Endodermal cell (in vitro differentiated cells): ENCODE results near the gene TMEM63A. TPM values are rescaled to one million over a fixed set of nuclear protein-coding genes. Genes with fewer than 3 reads are reported as not detected.
"Not testable (repeated sequence)": the region's sequence is repeated elsewhere in the genome, so short reads cannot be mapped to it uniquely, and the experiment has no call there.

Experiments
- DNase-seq: peaks from one replicate; pipeline ENCODE4 v3.0.0-alpha.2; 2017
- H3K27ac ChIP-seq: 2 replicates; pipeline ENCODE4 v1.5.1; 2013; ENCODE audit warnings: mild to moderate bottlenecking, low read depth, low read length, moderate library complexity
- H3K27me3 ChIP-seq: 2 replicates; pipeline ENCODE4 v1.6.1; 2013; ENCODE audit warnings: mild to moderate bottlenecking, low read length, moderate library complexity; ENCODE audit not compliant: insufficient read depth, control insufficient read depth, poor library complexity, severe bottlenecking
- H3K36me3 ChIP-seq: 2 replicates; pipeline ENCODE4 v1.7.0; 2013; ENCODE audit warnings: mild to moderate bottlenecking, low read length, moderate library complexity; ENCODE audit not compliant: control insufficient read depth, insufficient read depth
- H3K4me1 ChIP-seq: one replicate; pipeline ENCODE4 v1.7.0; 2013; ENCODE audit warnings: low read length; ENCODE audit not compliant: control insufficient read depth, insufficient read depth
- H3K4me3 ChIP-seq: 2 replicates; pipeline ENCODE4 v1.5.1; 2013; ENCODE audit warnings: mild to moderate bottlenecking, low read length, moderate library complexity
- H3K9ac ChIP-seq: 2 replicates; pipeline ENCODE4 v1.6.1; 2013; ENCODE audit warnings: mild to moderate bottlenecking, low read length, moderate library complexity; ENCODE audit not compliant: poor library complexity, severe bottlenecking; ENCODE audit errors: extremely low read depth
- H3K9me3 ChIP-seq: 2 replicates; pipeline ENCODE4 v1.6.1; 2013; ENCODE audit warnings: mild to moderate bottlenecking, low read length, moderate library complexity; ENCODE audit not compliant: control insufficient read depth
- H3K27ac Mint-ChIP-seq: 2 replicates; pipeline ENCODE4 v1.8.0; 2020; ENCODE audit warnings: mixed read lengths
- H3K27me3 Mint-ChIP-seq: 2 replicates; pipeline ENCODE4 v1.8.0; 2021; ENCODE audit warnings: mild to moderate bottlenecking, mixed read lengths; ENCODE audit not compliant: insufficient read depth
- H3K36me3 Mint-ChIP-seq: 2 replicates; pipeline ENCODE4 v1.8.0; 2020; ENCODE audit warnings: low read depth, mixed read lengths
- H3K4me1 Mint-ChIP-seq: 2 replicates; pipeline ENCODE4 v1.8.0; 2020; ENCODE audit warnings: mixed read lengths
- H3K4me3 Mint-ChIP-seq: 2 replicates; pipeline ENCODE4 v1.8.0; 2020; ENCODE audit warnings: mild to moderate bottlenecking, moderate library complexity, mixed read lengths
- H3K9me3 Mint-ChIP-seq: 2 replicates; pipeline ENCODE4 v1.8.0; 2020; ENCODE audit warnings: mild to moderate bottlenecking, mixed read lengths
- CTCF ChIP-seq: fragments of 200-600 bp; sonication (generic); conservative IDR thresholded peaks from 2 replicates; pipeline ENCODE4 v1.5.0; 2021; ENCODE audit warnings: antibody characterized with exemption, mild to moderate bottlenecking
- WGBS, 2 experiments: methylation state at CpG; one replicate each; pipeline versions ENCODE4 v1.1.5 to v1.1.7; 2013; ENCODE audit warnings: missing lambda C conversion rate in 2 of 2, mixed read lengths in 1 of 2; ENCODE audit not compliant: insufficient coverage in 1 of 2, insufficient read length in 1 of 2; 5-methylcytosine and 5-hydroxymethylcytosine counted together
- long read RNA-seq, 4 experiments: library from polyadenylated mRNA in 2 of 4; library from RNA in 1 of 4; library from capped mRNA in 1 of 4; stranded (forward) in 3 of 4; unstranded in 1 of 4; transcript quantifications; one replicate each; pipeline ENCODE4 v2.0.0, GENCODE V29; 2020 to 2021; ENCODE audit warnings: inconsistent platforms in 1 of 4
- polyA plus RNA-seq, 2 experiments: library from polyadenylated mRNA; stranded (reverse); fragments of 50-300 nt; gene quantifications; one replicate each; pipeline ENCODE4 v1.2.3, GENCODE V29; 2013
- total RNA-seq, 2 donors: library from RNA; stranded (reverse); fragmentation: NEBNext Ultra II Directional in 1 of 2; extraction: Animal tissue kit (Norgen Biotek cat#: 25700) in 1 of 2; gene quantifications; 2 replicates in 1 of 2; 3 replicates in 1 of 2; pipeline ENCODE4 v1.2.1, GENCODE V29; 2021

The TMEM63A gene
- total RNA-seq = 100 to 1,000 TPM; 194 to 232 TPM
- 34.7 TPM for polyA plus RNA-seq (2013, experiment 1 of 2)
- polyA plus RNA-seq (2013, experiment 2 of 2) = 38.8 TPM
- long read RNA-seq, experiment 1, full-length matches to known transcripts = 3 of 23 reads
- long read RNA-seq, experiment 1, partial matches to known transcripts = 7 of 23 reads
- long read RNA-seq, experiment 1, other reads (novel, unspliced or antisense) = 13 of 23 reads
- long read RNA-seq, experiment 2, full-length matches to known transcripts = 79 of 255 reads
- long read RNA-seq, experiment 2, partial matches to known transcripts = 73 of 255 reads
- long read RNA-seq, experiment 2, other reads (novel, unspliced or antisense) = 103 of 255 reads
- long read RNA-seq, experiment 3, full-length matches to known transcripts = 144 of 365 reads
- long read RNA-seq, experiment 3, partial matches to known transcripts = 119 of 365 reads
- long read RNA-seq, experiment 3, other reads (novel, unspliced or antisense) = 102 of 365 reads
- long read RNA-seq, experiment 4, partial matches to known transcripts = 1 of 5 reads
- long read RNA-seq, experiment 4, other reads (novel, unspliced or antisense) = 4 of 5 reads

GRCh38 chr1:225881959-225882693 lies at the start of gene TMEM63A:
TMEM63A (minus strand) TSS chr1:225882380; CDS start chr1:225877580, 4,800 bp downstream.
- Mint-ChIP-seq H3K4me1 (peaks cover 54% of the 10 kb centered on the region), H3K9me3 (no peaks in the 10 kb centered on the region), H3K4me3 (peak within 1 kb of the TSS; percentile 87), H3K27me3 (no peaks in the 10 kb centered on the region), H3K27ac (peak within 1 kb of the TSS; percentile 98), H3K36me3 (peaks cover 17% of the 10 kb centered on the region)
- peak; percentile 51 for TF ChIP-seq CTCF
- H3K9ac ChIP-seq = peak within 1 kb of the TSS; percentile 94
- H3K36me3 ChIP-seq = peaks cover 37% of the 10 kb centered on the region
- no peaks in the 10 kb centered on the region for H3K27me3 ChIP-seq
- peak within 1 kb of the TSS; percentile 90 for H3K4me3 ChIP-seq
- H3K9me3 ChIP-seq = no peaks in the 10 kb centered on the region
- no peak within 1 kb of the TSS for H3K27ac ChIP-seq
- H3K4me1 ChIP-seq = peaks cover 26% of the 10 kb centered on the region
- DNase-seq = peak; percentile 98
- WGBS, 2 experiments = 0 to 1% methylated on average over 17 to 64 of the region's 64 CpGs

- no peak overlapping the region for H3K9ac ChIP-seq
- Mint-ChIP-seq H3K9me3 (no peaks in the 10 kb centered on the region), H3K4me1 (peaks cover 20% of the 10 kb centered on the region), H3K4me3 (no peak overlapping the region), H3K27me3 (no peaks in the 10 kb centered on the region), H3K36me3 (no peaks in the 10 kb centered on the region), H3K27ac (peak overlapping the region; percentile 41)
- no peaks in the 10 kb centered on the region for H3K9me3 ChIP-seq
- WGBS, 2 experiments = 87 to 90% methylated on average over 5 of the region's 5 CpGs
- H3K27me3 ChIP-seq = no peaks in the 10 kb centered on the region
- no peaks in the 10 kb centered on the region for H3K4me1 ChIP-seq
- no peak for DNase-seq
- no peak overlapping the region for H3K27ac ChIP-seq
- no peak overlapping the region for H3K4me3 ChIP-seq
- TF ChIP-seq CTCF = no peak
- H3K36me3 ChIP-seq = no peaks in the 10 kb centered on the region
These were observed 49.3 kb upstream of the TMEM63A start for GRCh38 chr1:225931270-225932136.

GRCh38 chr1:225930566-225930965 lies 48.4 kb upstream of the TMEM63A start:
- Histone ChIP-seq H3K36me3 (no peaks in the 10 kb centered on the region), H3K27ac (no peak overlapping the region), H3K9ac (no peak overlapping the region), H3K4me1 (no peaks in the 10 kb centered on the region), H3K9me3 (no peaks in the 10 kb centered on the region), H3K4me3 (no peak overlapping the region), H3K27me3 (no peaks in the 10 kb centered on the region)
- no peak for DNase-seq
- no peaks in the 10 kb centered on the region for H3K27me3 Mint-ChIP-seq
- 86 to 100% methylated on average over 2 of the region's 2 CpGs for WGBS, 2 experiments
- no peaks in the 10 kb centered on the region for H3K9me3 Mint-ChIP-seq
- TF ChIP-seq CTCF = no peak
- no peaks in the 10 kb centered on the region for H3K36me3 Mint-ChIP-seq
- H3K4me3 Mint-ChIP-seq = no peak overlapping the region
- peaks cover 21% of the 10 kb centered on the region for H3K4me1 Mint-ChIP-seq
- H3K27ac Mint-ChIP-seq = no peak overlapping the region

GRCh38 chr1:225929462-225929861 lies 47.3 kb upstream of the TMEM63A start:
- not testable (repeated sequence) for H3K36me3 Mint-ChIP-seq, H3K4me1 ChIP-seq, H3K9me3 Mint-ChIP-seq, H3K27me3 ChIP-seq, H3K27me3 Mint-ChIP-seq, H3K9ac ChIP-seq, DNase-seq, H3K36me3 ChIP-seq, H3K4me3 Mint-ChIP-seq, H3K27ac Mint-ChIP-seq, H3K9me3 ChIP-seq, H3K27ac ChIP-seq, H3K4me3 ChIP-seq
- 100% methylated on average over 2 of the region's 3 CpGs; no CpG with 5 or more reads in 1 of the 2 experiments for WGBS, 2 experiments
- H3K4me1 Mint-ChIP-seq = peaks cover 21% of the 10 kb centered on the region
